ENCODE data around the gene MED29. TPM values are rescaled to one million over a fixed set of nuclear protein-coding genes. Genes with fewer than 3 reads are reported as not detected.

The MED29 gene
- total RNA-seq, 1 experiment from 2014 or later: 32.0 TPM

- CTCF ChIA-PET: no interaction called here
- no peak for DNase-seq (ENCODE audit: low read depth, low spot score)
- POLR2A ChIA-PET: interaction anchor here (6.0 kb wide), 1 partner anchor 10 kb away, joined by 33 read pairs; the partner anchor contains the start of gene RPS16
- H4K20me1 ChIP-seq (ENCODE audit: insufficient read depth): no peaks in the 10 kb centered on the region; the same call in 1 of the 2 replicates
- no peak overlapping the region for H3K4me2 ChIP-seq (ENCODE audit: low read length)
- no peak overlapping the region for H3K9ac ChIP-seq (ENCODE audit: low read length)
- H2AFZ ChIP-seq (ENCODE audit: low read depth, low read length, poor library complexity, severe bottlenecking): no peak overlapping the region
- peaks cover 37 to 38% of the 10 kb centered on the region in 2 experiments for H3K4me1 ChIP-seq (ENCODE audit: control insufficient read depth in 1 of 2, insufficient read depth in 2 of 2, low read length in 2 of 2)
- no peak overlapping the region for H3K27ac ChIP-seq (ENCODE audit: low read depth, low read length)
- RAD21 ChIA-PET (ENCODE audit: low non-redundant PET in 1 of 2, low total read pairs in 2 of 2, uncharacterized antibody in 2 of 2, unreplicated experiment in 2 of 2): no interaction called here
- no peaks in the 10 kb centered on the region for H3K9me3 ChIP-seq (ENCODE audit: control insufficient read depth in 1 of 2, insufficient read depth in 1 of 2, low read depth in 1 of 2, low read length in 2 of 2)
- intact Hi-C loops (cut with micrococcal nuclease): no loop called here
- no peak for ATAC-seq
- H3K79me2 ChIP-seq (ENCODE audit: insufficient read depth, low read length): no peaks in the 10 kb centered on the region
- no peaks in the 10 kb centered on the region for H3K36me3 ChIP-seq (ENCODE audit: control insufficient read depth in 1 of 2, insufficient read depth in 2 of 2, low read length in 2 of 2)
- TF ChIP-seq SP1 (IDR thresholded peaks at IDR 0.05; ENCODE audit: low read depth) (no peak), ATF3 (IDR thresholded peaks at IDR 0.05) (no peak), CBX3 (IDR thresholded peaks at IDR 0.05; ENCODE audit: low read depth) (no peak), EZH2phosphoT487 (IDR thresholded peaks at IDR 0.05; ENCODE audit: borderline replicate concordance) (no peak), SIN3A (IDR thresholded peaks at IDR 0.05; ENCODE audit: low read depth) (no peak), POLR2A (IDR thresholded peaks at IDR 0.05; ENCODE audit: borderline replicate concordance, extremely low read depth, insufficient read depth, insufficient read length) (no peak), ZBTB33 (IDR thresholded peaks at IDR 0.05; ENCODE audit: extremely low read depth, insufficient replicate concordance, low read length) (no peak), EGR1 (IDR thresholded peaks at IDR 0.05; ENCODE audit: low read depth) (no peak), ZNF274 (IDR thresholded peaks at IDR 0.05; ENCODE audit: low read depth, low read length) (no peak)
- H3K9me2 ChIP-seq (ENCODE audit: insufficient read depth): no peaks in the 10 kb centered on the region
- no peaks in the 10 kb centered on the region for H3K27me3 ChIP-seq (ENCODE audit: insufficient read depth, low read length)
- H3K4me3 ChIP-seq (replicated peaks in 1 of 2; ENCODE audit: low read depth in 1 of 2, low read length in 2 of 2): no peak overlapping the region
- BruUV-seq (replicated peaks): no TSS peak
These were observed 35.0 kb downstream of the MED29 start for GRCh38 chr19:39426170-39426569.
